NK-92 (cell line): Measurements from ENCODE around the gene SDK1.

ENCODE experiments used
- DNase-seq: peaks from one replicate; lab custom pipeline; 2025; ENCODE audit not compliant: unreplicated experiment; lab: John Stamatoyannopoulos, UW

The SDK1 gene

DNA sequence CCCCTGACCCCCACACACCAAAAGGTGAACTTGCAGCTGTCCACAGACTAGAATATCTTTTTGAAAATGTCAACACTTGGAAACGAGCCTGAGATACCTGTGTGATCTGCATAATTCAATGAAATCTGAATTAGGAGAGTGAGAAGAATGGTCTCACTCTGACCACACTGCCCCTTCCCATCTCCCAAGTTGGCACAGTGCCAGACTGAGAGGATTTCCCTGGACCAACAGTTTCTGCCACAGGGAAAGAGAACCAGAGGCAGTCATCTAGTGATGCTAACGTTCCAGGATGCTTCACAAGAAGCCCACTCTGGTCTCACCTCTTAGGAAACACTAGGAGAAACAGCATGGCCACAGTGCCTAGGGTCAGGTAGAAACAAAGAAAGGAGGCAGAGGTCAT, 479.0 kb downstream of the SDK1 start:
- no peak for DNase-seq

DNA sequence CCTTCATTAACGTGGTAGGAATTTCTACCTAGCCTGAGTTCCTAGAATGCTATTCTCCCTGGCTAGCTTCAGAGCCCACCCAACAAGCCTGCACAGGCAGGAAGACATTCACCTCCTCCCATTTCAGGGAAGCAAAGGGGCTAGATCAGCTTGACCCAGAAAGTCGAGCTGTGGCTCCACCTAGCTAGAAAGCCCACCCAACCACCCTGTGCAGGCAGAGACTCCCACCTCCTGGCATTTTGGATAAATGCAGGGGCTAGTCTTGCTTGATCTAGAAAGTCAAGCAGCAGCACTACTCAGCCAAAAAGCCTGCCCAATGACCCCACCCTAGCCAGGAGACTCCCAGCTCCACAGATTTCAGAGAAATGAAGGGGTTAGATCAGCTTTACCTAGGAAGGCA, 479.5 kb downstream of the SDK1 start:
- DNase-seq: no peak

DNA sequence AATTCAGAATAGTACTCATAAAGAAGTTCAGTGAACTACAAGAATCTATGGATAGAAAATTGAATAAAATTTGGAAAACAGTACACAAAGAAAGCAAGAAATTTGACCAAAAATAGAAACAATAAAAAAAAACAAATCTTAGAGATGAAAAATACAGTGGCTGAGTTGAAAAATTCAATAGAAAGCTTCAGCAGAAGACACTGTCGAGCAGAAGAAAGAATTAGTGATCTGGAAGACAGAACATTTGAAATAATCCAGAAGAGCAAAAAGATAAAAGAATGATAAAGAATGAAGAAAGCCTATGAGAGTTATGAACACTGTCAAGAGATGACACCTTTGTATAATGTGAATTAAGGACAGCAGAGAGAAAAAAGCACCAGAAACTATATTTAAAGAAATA, 480.6 kb downstream of the SDK1 start:
- no peak for DNase-seq

DNA sequence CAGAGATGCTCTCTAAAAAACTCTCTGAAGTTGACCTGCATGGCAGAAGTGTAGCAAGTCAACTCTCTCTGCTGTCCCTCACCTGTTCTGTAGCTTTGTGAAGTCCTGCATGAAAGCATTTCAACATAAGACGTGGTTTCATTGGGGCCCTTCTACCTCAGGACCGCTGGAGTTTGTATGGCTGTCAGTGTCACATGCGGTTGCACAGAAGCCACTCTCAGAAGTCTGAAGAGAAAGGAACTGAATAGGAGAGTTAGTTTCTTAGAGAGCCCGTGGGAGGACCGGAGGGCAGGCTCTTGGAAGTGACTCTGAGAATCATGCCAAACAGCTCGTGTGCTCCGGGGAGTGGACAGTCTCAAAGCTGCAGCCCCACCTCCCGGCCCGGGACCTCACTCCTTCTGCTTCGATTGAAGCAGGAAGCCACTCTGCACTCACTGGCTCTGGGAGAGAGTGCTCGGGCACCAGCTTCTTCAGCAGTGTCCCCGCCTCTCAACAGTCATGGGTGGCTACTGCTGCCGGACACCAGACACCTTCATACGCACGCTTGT, 486.7 kb downstream of the SDK1 start:
- no peak for DNase-seq

DNA sequence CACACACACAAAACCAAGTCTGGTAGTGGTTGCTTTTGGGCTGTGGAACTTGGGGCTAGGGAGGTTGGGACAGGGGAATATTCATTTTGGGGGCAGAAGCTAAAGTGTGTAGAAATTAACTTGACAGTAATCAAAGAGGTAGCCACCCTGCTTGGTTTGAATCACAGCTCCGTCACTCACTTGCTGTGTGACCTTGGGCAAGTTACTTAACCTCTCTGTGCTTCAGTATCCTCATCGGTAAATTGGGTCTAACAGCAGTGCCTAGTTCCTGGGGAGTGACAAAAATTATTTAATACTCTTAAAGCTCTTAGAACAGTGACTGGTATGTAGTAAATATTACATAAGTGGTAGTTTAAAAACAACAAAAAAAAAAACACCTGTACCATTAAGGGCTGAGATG, 489.8 kb downstream of the SDK1 start:
- no peak for DNase-seq

DNA sequence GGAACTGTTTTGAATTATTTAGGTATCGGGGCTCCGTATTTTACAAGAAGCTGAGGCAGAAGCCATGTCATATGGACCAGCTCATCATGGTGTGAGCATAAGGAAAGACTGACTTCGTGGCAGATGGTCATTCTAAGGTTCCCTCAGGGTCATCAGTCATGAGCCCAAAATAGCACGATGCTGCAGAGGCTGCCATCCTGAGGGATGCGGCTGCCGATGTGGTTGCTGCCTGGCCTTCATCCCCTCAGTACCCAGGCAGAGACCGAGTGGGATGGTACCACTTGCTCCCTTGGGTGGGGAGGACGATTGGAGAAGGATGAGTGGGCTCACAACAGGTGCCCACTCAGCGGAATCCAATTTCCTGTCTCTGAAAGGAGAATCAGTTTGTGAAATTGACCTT, 490.3 kb downstream of the SDK1 start:
- no peak for DNase-seq

DNA sequence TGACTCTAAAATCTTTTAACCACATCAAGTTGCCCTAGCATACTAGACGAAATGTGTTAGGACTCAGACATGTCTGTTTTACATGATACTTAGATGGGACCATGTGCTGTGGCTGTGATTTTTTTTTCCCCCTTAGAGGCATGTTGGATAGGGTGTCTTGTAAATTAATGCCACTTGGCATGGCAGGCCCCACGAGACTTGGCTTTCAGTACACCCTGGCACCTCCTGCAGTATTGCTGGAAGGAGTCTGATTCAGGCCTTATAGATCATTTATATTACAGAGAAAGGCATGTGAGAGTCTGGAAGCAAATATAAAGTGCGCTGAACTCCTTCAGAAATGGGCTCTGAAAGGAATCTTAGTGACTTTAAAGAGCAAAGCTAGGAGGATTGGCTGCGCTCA, 494.1 kb downstream of the SDK1 start:
- DNase-seq: no peak

DNA sequence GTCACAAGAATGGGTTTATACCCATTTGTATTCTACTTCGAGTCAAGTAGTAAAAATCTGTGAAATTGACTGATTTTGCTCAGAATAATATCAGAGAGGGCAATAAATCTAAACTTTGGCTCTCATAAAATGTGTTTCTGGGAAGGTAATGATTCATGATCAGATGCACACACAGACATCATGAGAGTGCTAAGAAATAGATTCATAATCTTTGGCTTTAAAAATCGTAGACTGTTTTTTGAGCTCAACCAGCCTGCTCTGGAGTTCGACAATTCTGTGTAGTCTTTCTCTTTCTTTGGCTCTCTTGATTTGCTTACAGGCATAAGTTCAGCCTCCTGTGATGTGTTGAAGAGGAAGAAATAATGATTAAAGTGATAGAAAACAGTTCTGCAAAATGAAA, 494.7 kb downstream of the SDK1 start:
- no peak for DNase-seq

DNA sequence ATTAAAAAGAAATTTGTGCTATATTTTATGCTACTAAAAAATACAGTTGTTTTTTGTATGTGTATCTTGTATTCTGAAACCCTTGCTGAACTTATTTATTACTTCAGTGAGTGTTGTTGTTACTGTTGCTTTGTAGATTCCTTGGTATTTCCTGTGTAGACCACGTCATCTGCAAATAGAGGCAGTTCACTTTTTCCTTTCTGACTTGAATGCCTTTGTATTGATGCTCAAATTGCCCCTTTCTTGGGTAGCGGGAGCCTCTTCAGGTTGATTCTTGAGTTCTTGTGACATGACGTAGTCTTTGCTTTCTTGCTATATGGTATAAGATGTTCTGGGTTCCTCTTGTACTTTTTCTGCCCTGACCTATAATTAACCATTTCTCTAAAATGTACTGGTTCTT, 504.1 kb downstream of the SDK1 start:
- DNase-seq: no peak

DNA sequence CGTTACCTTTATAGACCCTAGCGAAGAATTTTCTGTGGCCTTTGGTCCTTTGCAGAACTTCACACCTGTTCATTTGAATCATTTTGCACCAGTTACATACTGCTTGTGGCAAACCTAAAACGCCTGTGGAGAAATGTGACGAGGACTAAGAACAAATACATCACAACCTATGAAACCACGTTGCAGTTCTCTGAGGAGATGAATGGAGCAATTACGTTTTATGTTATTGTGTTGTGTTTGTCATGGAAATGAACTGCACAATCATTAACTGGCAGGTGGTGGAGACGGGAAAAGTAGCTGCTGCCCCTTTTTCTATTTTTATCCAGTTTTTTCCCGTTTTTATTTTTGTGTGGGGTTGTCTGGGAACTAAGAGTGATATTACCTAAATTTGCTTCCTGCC, 505.5 kb downstream of the SDK1 start:
- no peak for DNase-seq

DNA sequence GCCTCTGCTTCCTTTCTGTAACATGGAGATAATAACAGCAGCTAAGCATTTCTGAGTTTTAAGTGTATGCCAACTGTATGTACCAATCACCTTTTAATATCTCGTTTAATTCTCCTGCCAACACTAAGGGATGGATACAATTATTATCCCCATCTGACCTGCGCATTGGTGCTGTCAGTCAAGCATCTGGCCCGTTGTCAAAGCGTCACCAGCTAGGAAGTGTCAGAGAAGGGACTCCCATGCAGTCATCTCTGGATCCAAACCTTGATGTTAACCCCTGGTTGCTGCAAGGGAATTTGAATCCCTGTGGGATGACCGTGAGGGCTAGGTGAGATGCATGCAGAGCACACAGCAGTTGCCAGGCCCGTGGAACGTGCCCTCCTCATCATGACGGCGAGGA, 506.8 kb downstream of the SDK1 start:
- no peak for DNase-seq

DNA sequence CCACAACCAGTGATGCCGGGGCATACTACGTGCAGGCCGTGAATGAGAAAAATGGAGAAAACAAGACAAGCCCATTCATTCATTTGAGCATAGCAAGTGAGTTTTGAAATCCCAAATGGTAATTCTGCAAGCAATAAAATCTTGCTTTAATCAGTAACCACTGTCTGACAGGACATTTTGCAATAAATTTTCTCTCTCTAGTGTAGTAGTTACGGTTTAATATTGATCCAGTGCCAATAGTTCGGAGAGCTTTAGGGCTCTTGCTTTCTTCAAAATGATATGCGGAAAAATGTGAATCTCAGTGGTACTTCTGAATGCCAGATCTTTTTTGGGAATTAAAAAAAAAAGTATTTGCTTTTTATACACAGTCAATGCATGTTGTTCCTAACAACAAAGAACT, 520.4 kb downstream of the SDK1 start:
- no peak for DNase-seq

DNA sequence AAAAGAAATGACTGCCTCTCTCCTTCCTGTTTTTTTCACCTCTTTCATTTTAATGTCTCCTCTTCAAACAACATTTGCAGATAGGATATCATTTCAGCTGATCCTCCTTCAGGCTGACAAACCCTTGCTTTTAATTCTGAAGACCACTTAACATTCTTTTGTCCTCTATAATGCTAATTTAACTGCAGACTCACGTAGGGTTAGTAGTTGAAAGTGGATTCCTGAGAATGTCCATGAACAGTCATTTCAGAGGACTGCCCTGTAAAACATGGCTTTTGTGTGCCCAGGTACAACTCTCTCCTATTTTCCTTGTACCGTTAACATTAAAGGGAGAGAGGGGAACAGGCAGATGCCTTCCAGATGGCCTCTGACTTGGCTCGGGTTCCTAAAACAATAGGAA, 524.4 kb downstream of the SDK1 start:
- DNase-seq: no peak

DNA sequence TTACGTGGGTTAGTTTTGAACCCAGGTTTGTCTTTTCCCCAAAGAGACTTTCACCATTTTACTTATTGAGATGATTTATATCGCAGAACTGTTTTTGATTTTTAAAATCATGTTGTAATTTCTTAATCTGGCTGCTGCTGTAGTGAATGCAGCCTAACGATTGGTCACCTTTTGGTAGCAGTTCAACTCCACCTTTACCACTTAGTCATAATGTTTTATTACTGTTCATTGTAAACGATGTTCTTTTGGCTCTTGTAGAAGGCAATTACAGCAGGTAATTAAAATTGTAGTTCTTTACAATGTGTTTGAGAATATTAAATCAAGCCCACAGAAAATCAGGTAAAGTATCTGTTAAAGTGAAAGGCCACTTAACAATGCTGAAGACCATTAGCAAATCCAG, 531.1 kb downstream of the SDK1 start:
- no peak for DNase-seq

DNA sequence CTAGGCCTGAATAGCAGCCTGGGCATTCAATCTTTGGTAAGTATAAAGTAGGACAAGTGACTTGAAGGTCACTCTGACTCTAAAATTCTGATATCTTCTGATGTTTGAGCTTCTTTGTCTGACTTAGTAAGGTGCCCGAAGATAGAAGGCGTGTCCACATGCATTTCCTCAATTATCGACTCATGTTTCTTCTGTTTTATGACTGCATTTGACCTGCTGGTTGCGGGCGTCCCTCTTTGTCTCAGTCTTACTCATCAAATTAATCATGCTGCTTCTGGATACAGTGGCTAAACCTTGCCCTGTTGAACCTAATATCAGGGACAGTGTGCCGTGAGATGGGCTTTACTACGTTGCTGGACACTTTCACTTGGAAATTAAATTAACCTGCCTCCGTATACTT, 534.1 kb downstream of the SDK1 start:
- DNase-seq: no peak

DNA sequence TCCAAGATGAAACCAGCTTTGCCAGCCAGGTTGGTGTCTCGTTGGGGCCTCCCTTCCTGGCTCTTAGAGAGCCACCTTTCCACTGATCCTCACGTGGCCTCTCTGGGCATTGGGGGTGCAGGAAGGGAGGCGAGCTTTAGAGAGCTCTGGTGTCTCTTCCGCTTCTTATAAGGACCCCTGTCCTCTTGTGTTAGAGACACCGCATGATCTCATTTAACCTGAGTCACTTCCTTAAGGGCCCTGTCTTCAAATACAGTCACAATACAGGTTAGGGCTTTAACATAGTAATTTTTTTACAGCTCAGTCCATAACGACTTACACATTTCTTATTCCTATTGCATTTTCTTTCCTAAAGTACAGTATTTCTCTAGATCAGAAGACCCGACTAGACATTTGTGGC, 535.8 kb downstream of the SDK1 start:
- DNase-seq: no peak

DNA sequence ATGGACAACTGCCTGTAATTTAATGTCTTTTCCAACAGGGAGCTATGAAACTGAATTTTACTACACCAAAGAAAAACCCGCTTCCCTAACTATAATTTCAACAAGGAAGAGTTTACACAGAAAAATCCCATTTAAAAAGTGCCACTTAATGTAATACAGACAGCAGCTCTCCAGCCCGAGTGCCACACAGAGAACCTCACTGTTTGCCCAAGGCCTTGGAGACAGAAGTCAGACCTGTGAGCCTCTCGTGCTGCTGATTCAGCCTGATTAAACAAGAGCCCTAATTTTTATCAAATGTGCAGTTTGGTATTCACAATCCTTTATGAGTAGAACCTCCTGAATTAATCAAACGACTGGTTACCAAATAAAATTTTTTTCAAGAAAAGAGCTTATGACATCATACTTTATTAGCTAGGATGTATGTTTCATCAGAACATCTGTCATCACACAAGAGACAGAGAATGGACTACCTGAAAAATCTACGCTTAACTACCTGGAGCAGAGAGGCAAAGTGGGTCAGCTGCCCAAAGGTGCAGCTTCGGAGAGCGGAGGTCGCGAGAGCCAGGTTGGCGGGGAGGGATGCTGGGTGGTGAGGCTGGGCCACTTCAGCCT, 543.6 kb downstream of the SDK1 start:
- no peak for DNase-seq

DNA sequence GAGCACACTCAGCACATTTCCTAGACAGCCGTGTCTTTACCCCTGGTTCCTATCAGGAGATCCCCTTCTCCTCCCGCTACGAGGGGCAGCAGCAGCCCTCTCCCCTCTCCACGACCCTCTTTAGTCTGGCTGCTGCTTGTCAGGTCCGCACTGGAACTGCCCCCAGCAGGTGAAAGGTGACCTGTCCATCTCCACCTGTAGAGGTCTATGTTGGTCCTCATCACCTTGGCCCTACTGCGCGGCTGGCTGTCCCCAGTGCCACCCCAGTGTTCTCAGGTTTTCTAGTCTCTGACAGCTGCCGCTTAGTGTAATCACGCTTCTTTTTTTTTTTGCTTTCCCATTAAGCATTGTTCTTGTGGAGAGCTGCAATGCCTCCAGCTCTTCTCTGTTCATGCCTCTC, 545.7 kb downstream of the SDK1 start:
- no peak for DNase-seq

DNA sequence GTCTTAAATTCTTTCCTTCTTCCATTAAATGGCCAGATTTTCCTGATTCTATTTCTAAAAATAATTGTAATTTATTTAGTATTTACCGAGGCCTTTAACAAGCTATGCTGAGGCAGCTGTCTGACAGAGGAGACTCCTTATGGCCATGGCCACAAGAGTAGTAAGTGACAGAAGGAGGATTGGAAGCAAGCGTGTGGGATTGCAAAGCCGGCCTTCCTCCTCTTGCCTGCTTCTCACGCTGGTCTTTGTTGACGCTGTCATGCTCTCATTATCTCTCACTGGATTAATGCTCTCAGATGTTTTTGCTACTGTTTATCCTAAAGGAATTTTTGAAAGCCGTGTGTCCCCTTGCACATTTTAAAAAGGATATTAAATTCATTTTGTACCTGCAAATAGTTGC, 546.3 kb downstream of the SDK1 start:
- DNase-seq: no peak

DNA sequence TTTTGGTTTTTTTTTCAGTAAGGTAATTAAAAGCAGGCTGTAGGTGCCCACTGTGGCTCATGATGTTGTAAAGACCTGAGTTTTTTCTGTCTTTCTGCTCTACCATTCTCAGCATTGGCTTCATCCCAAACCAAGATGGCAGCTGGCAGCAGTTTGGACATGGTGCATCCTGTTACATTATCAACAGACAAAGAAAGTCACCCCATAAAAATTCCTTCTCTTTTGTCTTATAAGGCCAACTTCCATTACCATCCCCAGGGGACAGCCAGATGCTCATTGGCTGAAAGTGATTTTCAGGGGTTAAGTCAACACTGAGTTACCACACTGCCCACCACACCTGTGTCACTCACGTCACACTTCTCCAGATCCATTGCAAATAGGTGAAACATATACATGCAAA, 558.4 kb downstream of the SDK1 start:
- DNase-seq: no peak

DNA sequence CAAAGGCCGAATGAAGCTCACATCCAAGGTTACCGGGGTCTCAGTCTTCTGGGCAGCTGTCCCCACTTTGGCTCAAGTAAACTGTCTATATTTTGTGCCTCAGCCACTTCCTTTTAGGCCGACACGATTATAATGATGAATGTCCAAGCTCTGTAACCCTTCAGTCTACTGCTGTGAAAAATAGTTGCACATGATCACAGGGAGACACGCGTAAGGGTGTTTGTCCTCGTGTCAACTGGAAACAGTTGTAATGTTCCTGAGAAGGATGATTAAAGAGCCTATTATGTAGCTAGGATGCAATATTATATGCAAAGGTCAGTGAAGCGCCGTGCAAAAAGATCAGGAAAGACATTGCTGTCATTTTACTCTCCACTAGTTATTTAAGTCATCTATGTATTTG, 559.9 kb downstream of the SDK1 start:
- no peak for DNase-seq

DNA sequence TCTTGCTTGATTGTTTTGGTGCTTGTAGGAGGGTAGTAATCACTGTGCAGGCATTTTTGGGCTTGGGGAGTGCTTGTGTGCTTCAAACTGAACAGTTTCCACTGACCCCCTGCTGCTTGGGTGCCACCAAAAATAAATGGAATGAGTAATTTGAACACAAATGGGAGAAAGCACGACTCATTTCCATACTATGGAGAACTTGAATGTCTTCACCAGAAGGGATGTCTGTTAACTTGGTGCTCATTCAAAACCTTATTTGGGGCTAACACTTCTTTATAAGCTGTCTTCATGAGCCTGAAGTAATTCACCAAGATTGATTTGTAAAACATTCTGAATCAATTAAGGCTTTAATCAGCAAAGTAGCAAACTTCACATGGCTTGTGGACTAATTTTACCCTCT, 560.3 kb downstream of the SDK1 start:
- DNase-seq: no peak

DNA sequence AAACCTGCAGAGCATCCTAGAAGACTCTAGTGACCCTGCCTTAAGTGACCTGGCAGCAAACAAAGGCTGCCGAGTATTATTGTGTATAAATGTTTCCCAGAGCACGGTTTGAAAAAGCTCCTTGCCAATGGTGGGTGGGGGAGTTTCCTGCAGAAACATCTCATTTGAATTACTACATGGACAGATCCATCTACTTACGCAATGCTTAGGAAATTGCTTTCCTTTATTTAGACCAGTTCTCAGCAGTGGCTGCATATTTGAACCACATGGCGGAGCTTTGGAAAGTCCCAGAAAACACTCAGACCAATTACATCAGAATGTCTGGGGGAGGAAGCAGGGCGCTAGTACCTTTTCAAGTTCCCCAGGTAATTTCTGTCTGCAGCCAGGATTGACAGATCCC, 560.9 kb downstream of the SDK1 start:
- no peak for DNase-seq

DNA sequence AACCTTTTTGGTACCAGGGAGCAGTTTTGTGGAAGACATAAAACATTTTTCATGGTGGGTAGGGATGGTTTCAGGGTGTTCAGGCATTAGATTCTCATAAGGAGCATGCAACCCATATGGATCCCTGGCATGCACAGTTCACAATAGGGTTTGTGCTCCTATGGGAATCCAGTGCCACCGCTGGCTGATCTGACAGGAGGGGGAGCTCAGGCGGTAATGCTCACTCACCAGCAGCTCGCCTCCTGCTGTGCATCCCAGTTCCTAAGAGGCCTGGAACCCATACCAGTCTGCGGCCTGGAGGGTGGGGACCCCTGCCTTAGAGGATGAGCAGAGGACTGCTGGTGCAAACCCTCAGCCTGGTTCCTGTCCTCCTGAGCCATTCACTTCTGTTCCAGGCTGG, 561.7 kb downstream of the SDK1 start:
- DNase-seq: no peak
